ENCODE data around the gene NOS3.

Gene NOS3

DNA sequence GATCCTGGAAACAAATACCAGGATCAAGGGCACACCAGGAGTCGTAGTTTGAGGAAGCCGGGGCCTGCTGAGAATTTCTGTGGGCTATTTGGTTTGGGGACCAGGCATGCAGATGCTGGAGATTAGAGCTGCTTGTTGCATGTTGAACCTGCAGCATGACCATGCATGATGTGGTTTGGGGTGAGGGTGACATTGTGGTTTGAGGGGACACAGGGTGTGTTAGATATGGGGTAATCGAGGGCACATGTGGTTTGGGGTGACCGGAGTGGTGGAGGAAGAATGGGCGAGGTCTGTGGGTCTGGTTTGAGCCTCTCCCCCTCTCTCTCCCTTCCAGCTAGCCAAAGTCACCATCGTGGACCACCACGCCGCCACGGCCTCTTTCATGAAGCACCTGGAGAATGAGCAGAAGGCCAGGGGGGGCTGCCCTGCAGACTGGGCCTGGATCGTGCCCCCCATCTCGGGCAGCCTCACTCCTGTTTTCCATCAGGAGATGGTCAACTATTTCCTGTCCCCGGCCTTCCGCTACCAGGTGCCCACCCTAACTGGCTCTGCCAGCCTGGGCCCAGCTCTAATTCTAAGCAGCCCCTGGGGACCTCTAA is 10.2 kb downstream of the NOS3 start:
- no peaks in the 10 kb centered on the region for H3K9me3 ChIP-seq (ENCODE audit: control insufficient read depth, low read length)
- no peak overlapping the region for H3K4me2 ChIP-seq (ENCODE audit: low read length)
- H3K27ac ChIP-seq = no peak overlapping the region
- no peaks in the 10 kb centered on the region for H3K79me2 ChIP-seq
- H3K4me1 ChIP-seq = no peaks in the 10 kb centered on the region
- H2AFZ ChIP-seq = no peak overlapping the region
- H3K27me3 ChIP-seq (ENCODE audit: control insufficient read depth, insufficient read depth, low read length) = no peaks in the 10 kb centered on the region
- TF ChIP-seq, protein P1, sequence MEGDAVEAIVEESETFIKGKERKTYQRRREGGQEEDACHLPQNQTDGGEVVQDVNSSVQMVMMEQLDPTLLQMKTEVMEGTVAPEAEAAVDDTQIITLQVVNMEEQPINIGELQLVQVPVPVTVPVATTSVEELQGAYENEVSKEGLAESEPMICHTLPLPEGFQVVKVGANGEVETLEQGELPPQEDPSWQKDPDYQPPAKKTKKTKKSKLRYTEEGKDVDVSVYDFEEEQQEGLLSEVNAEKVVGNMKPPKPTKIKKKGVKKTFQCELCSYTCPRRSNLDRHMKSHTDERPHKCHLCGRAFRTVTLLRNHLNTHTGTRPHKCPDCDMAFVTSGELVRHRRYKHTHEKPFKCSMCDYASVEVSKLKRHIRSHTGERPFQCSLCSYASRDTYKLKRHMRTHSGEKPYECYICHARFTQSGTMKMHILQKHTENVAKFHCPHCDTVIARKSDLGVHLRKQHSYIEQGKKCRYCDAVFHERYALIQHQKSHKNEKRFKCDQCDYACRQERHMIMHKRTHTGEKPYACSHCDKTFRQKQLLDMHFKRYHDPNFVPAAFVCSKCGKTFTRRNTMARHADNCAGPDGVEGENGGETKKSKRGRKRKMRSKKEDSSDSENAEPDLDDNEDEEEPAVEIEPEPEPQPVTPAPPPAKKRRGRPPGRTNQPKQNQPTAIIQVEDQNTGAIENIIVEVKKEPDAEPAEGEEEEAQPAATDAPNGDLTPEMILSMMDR (IDR thresholded peaks at IDR 0.05) = no peak
- no peak overlapping the region for H3K4me3 ChIP-seq (ENCODE audit: low read depth, low read length)
- no peaks in the 10 kb centered on the region for H3K36me3 ChIP-seq (ENCODE audit: control insufficient read depth, insufficient read depth, low read length)
- no peak overlapping the region for H3K9ac ChIP-seq

DNA sequence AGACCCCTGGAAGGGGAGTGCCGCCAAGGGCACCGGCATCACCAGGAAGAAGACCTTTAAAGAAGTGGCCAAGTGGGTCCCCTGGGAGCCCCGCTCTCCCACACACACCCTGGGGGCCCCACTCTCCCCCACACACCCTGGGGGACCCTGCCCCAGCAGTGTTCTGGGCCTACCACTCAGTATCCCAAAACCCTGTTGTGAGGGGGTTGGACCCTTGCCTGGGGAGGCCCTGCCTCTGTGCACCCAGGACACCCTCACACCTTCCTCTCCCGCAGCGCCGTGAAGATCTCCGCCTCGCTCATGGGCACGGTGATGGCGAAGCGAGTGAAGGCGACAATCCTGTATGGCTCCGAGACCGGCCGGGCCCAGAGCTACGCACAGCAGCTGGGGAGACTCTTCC is 10.7 kb downstream of the NOS3 start:
- Histone ChIP-seq H3K27me3 (ENCODE audit: control insufficient read depth, insufficient read depth, low read length) (no peaks in the 10 kb centered on the region), H3K79me2 (no peaks in the 10 kb centered on the region), H3K4me3 (ENCODE audit: low read depth, low read length) (no peak overlapping the region), H2AFZ (no peak overlapping the region), H3K9ac (no peak overlapping the region), H3K4me2 (ENCODE audit: low read length) (no peak overlapping the region), H3K4me1 (no peaks in the 10 kb centered on the region), H3K27ac (no peak overlapping the region), H3K9me3 (ENCODE audit: control insufficient read depth, low read length) (no peaks in the 10 kb centered on the region), H3K36me3 (ENCODE audit: control insufficient read depth, insufficient read depth, low read length) (no peaks in the 10 kb centered on the region)
- TF ChIP-seq, protein P1 (IDR thresholded peaks at IDR 0.05) = no peak

DNA sequence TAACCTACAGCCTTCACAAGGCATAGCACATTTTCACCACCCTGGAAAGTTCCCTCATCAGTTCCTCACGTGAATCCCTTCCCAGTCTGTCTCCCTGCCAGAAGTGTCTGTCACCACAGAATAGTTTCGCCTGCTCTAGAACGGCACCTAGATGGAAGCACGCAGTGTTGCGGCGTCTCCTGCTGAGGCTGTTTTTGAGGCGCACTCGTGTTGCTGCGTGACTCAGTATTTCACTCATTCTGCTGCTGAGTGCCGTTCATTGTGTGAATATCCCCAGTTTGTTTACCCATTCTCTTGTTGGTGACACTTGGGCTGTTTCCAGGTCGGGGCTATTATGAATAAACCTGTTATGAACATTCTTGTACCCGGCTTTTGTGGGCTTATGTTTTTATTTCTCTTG is 12.8 kb downstream of the NOS3 start:
- TF ChIP-seq, protein P1 (IDR thresholded peaks at IDR 0.05) = no peak
- no peak overlapping the region for H3K4me2 ChIP-seq (ENCODE audit: low read length)
- H3K79me2 ChIP-seq = no peaks in the 10 kb centered on the region
- no peaks in the 10 kb centered on the region for H3K9me3 ChIP-seq (ENCODE audit: control insufficient read depth, low read length)
- H3K4me1 ChIP-seq = no peaks in the 10 kb centered on the region
- no peak overlapping the region for H3K9ac ChIP-seq
- H2AFZ ChIP-seq = no peak overlapping the region
- no peak overlapping the region for H3K4me3 ChIP-seq (ENCODE audit: low read depth, low read length)
- H3K36me3 ChIP-seq (ENCODE audit: control insufficient read depth, insufficient read depth, low read length) = no peaks in the 10 kb centered on the region
- no peaks in the 10 kb centered on the region for H3K27me3 ChIP-seq (ENCODE audit: control insufficient read depth, insufficient read depth, low read length)
- H3K27ac ChIP-seq = no peak overlapping the region

DNA sequence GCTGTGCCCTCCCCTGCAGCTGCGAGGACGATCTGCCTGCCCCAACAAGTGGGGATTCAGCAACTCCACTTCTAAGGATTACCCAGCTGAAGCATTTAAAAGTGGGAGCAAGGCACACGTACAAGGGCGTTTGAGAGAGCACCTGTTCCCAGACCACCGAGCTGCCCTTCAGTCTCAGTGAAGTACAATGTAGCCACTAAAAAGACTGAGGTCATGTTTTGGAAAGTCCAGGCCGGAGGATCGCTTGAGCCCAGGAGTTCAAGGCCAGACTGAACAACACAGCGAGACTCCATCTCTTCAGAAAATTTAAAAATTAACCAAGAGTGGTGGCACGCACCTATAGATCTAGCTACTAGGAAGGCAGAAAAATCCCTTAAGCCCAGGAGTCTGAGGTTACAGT is 14.7 kb downstream of the NOS3 start:
- Histone ChIP-seq H3K9ac (no peak overlapping the region), H3K27me3 (ENCODE audit: control insufficient read depth, insufficient read depth, low read length) (no peaks in the 10 kb centered on the region), H2AFZ (no peak overlapping the region), H3K4me1 (no peaks in the 10 kb centered on the region), H3K79me2 (no peaks in the 10 kb centered on the region), H3K4me2 (ENCODE audit: low read length) (no peak overlapping the region), H3K36me3 (ENCODE audit: control insufficient read depth, insufficient read depth, low read length) (no peaks in the 10 kb centered on the region), H3K9me3 (ENCODE audit: control insufficient read depth, low read length) (no peaks in the 10 kb centered on the region), H3K4me3 (ENCODE audit: low read depth, low read length) (no peak overlapping the region), H3K27ac (no peak overlapping the region)
- TF ChIP-seq, protein P1 (IDR thresholded peaks at IDR 0.05) = no peak

DNA sequence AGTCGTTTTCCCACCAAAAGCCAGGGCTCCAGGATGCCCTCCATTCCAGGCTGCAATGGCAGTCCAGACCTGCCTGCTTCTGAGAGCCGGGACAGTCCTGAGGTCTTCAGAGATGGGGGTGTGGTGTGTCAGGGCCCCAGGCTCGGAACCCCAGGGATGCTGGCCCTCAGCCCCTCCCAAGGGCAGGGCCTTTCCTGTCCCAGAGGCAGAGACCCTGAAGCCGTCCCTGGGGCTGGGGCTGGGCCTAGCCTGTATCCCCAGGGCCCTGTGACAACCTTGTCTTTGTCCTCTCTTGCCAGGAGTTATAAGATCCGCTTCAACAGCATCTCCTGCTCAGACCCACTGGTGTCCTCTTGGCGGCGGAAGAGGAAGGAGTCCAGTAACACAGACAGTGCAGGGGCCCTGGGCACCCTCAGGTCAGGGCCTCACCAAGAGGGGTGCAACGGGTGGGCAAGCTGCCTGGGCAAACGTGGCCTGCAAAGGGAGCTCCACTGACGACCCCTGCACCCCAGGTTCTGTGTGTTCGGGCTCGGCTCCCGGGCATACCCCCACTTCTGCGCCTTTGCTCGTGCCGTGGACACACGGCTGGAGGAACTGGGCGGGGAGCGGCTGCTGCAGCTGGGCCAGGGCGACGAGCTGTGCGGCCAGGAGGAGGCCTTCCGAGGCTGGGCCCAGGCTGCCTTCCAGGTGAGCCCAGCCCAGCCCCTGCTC is 15.9 kb downstream of the NOS3 start:
- Histone ChIP-seq H3K36me3 (ENCODE audit: control insufficient read depth, insufficient read depth, low read length) (no peaks in the 10 kb centered on the region), H2AFZ (no peak overlapping the region), H3K4me3 (ENCODE audit: low read depth, low read length) (no peak overlapping the region), H3K9me3 (ENCODE audit: control insufficient read depth, low read length) (no peaks in the 10 kb centered on the region), H3K27me3 (ENCODE audit: control insufficient read depth, insufficient read depth, low read length) (no peaks in the 10 kb centered on the region), H3K4me1 (no peaks in the 10 kb centered on the region), H3K27ac (no peak overlapping the region), H3K79me2 (no peaks in the 10 kb centered on the region), H3K9ac (no peak overlapping the region), H3K4me2 (ENCODE audit: low read length) (no peak overlapping the region)
- TF ChIP-seq, protein P1 (IDR thresholded peaks at IDR 0.05) = no peak
